Esophagus squamous epithelium (tissue), 4 donors: ENCODE data around the gene TRIM49D2.
"Not testable (repeated sequence)": the region's sequence is repeated elsewhere in the genome, so short reads cannot be mapped to it uniquely, and the experiment has no call there.

Experiments used
- POLR2A ChIP-seq, 4 donors: fragments of 450-650 bp; IDR thresholded peaks; one replicate each; pipeline ENCODE4 v1.6.1; 2017; ENCODE audit warnings: antibody characterized with exemption in 4 of 4, mild to moderate bottlenecking in 4 of 4, moderate library complexity in 3 of 4
- TF ChIP-seq, protein P1 (sequence below), 6 experiments: fragments of 450-650 bp in 4 of 6; fragments of 200-600 bp in 2 of 6; sonication (generic) in 2 of 6; IDR thresholded peaks; one replicate each; pipeline ENCODE4 v1.5.1; 2016 to 2019; ENCODE audit warnings: antibody characterized with exemption in 6 of 6, mild to moderate bottlenecking in 4 of 6, moderate library complexity in 4 of 6

DNA sequence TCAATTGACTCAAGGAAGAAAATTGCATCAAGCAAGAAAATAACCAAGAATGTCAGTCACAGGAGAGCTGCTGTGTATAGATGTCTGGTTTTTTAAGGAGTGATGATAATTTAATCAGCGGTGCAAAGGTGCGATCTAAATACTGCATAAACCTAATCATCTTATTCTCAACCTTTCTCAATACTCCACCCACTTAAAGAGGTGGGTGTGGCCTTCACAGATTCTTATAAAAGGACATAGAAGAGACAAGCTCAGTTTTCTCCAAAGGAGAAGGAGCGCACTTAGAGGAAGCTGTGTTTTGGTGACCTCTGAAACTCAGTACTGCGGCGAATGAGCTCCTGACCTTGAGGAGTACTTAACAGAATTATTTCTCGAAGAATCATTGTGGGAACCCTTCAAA lies at the start of gene TRIM49D2:
- TF ChIP-seq, protein P1, sequence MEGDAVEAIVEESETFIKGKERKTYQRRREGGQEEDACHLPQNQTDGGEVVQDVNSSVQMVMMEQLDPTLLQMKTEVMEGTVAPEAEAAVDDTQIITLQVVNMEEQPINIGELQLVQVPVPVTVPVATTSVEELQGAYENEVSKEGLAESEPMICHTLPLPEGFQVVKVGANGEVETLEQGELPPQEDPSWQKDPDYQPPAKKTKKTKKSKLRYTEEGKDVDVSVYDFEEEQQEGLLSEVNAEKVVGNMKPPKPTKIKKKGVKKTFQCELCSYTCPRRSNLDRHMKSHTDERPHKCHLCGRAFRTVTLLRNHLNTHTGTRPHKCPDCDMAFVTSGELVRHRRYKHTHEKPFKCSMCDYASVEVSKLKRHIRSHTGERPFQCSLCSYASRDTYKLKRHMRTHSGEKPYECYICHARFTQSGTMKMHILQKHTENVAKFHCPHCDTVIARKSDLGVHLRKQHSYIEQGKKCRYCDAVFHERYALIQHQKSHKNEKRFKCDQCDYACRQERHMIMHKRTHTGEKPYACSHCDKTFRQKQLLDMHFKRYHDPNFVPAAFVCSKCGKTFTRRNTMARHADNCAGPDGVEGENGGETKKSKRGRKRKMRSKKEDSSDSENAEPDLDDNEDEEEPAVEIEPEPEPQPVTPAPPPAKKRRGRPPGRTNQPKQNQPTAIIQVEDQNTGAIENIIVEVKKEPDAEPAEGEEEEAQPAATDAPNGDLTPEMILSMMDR (IDR thresholded peaks at IDR 0.05): not testable (repeated sequence)
- not testable (repeated sequence) for TF ChIP-seq POLR2A (IDR thresholded peaks at IDR 0.05)
